Right ventricle myocardium inferior (tissue), 1 donor: Measurements from ENCODE around the gene PBX1. TPM values are rescaled to one million over a fixed set of nuclear protein-coding genes. Genes with fewer than 3 reads are reported as not detected.
A peak's percentile ranks its signal among the peaks of the same experiment; 100 is the strongest.

Experiments used
- ATAC-seq: fragments of 200-7000 bp; cut with Tn5 transposase; one replicate; pipeline ENCODE4 v1.9.1; 2020; ENCODE audit warnings: mild to moderate bottlenecking, moderate library complexity
- DNase-seq: peaks from one replicate; pipeline ENCODE4 v3.0.0; 2021; ENCODE audit errors: missing footprints
- intact Hi-C: fragments of 100-400 bp; cut with DNase I; formaldehyde crosslinking; loops from one replicate; pipeline ENCODE4 v1.11.0; 2022
- total RNA-seq: library from RNA; stranded (reverse); fragmentation: NEBNext Ultra II Directional; extraction: Animal tissue kit (Norgen Biotek cat#: 25700); gene quantifications from one replicate; pipeline ENCODE4 v1.2.1, GENCODE V29; 2021
- donor health status: DM: no; HTN: yes; CAD: no; lungs with severe emphysema.

Gene PBX1
- total RNA-seq, 1 donor from 2014 or later, result 78.8 TPM

DNA sequence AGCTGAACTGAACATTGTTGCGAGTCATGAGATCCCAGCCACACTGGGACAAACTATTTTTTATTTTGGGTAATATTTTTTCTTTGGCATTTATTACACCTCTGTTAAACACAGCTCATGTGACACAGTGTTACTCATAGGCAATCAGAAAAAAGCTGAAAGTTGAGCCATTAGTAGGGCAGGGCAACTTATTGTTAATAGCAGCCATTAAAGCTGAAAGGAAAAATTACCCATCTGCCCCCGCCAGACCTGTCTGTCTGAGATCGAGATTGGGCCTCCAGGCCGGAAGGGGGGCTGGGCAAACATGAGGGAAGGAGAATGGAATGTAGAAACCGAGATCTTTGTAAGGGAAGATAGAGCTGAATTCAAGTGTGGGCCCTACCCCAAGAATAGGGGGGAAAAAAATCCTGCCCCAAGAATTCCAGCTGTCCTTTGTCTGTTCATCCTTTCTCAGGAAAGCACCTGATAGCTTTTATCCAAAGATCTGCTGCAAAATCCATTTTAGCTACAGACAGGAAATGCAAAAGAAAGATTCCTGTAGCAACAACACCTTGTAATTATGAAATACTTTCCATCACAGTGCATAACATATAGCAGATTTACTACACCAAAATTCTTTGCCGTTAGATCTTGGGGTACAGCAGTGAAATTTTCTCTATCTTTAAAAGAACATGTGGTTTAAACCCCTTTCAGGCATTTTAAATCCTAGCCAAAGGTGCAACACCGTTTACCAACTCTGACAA is 212.8 kb downstream of the PBX1 start:
- DNase-seq (no peak), ATAC-seq (no peak)
- intact Hi-C loops, result no loop called here

DNA sequence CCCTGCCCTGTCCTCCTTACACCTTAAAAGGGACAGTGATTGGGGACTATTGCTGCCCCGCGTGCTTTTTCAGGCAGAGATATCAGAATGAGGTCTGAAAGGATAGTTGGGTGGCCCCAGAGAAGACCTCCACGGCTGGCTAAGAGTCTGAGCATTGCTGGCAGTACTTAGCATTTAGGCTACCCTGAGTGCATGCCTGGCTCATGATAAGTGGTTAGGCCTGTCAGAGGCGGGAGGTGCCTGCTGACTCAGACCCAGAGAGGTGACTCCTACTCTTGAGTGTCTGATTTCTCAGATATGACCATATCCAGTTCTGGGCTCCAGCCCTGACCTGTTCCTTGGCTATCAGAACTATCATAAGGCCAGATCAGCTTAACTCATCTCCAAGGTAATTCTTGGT is 213.7 kb downstream of the PBX1 start:
- ATAC-seq (peak; percentile 87), DNase-seq (no peak)
- intact Hi-C loops, result no loop called here

DNA sequence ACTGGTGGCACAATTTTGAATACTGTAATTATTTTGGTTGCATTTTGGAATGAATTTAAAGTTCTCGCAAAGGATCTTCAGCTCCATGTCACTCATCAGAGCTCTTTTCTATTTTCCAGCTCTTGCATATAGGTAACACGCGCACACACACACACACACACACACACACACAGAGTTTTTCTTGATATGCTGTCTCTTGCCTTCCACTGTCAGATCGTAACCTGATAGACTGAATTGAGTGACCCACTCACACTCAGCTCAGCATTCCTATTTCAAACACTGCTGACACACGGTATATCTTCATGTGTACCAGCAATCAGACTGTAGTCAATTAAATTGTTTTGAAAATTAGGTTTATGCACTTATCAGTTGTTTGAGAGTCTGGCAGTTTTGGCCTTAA is 214.1 kb downstream of the PBX1 start:
- DNase-seq, result no peak

DNA sequence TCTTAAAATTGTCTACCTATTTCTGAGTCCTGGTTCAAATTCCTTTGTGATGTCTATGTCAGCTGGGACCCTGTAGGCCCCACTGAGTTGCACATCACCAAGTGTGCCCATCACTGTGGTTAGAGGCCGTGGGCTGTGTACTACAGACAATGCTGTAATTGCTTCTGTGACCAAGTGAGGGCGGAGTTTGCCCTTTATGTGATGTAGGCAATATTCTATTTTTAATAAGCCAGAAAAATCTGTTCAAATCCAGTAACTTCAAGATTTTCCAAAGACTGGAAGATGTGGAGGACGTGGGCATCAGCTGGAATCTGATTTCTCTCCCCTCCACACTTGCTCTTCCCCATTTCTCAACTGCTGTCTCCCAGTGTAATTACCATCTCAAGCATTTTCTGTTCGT is 215.4 kb downstream of the PBX1 start:
- intact Hi-C loops, result no loop called here
- no peak for DNase-seq
- no peak for ATAC-seq

More for the DNA sequence above, 214.1 kb downstream of the PBX1 start:
- no peak for ATAC-seq
- intact Hi-C loops, result no loop called here

DNA sequence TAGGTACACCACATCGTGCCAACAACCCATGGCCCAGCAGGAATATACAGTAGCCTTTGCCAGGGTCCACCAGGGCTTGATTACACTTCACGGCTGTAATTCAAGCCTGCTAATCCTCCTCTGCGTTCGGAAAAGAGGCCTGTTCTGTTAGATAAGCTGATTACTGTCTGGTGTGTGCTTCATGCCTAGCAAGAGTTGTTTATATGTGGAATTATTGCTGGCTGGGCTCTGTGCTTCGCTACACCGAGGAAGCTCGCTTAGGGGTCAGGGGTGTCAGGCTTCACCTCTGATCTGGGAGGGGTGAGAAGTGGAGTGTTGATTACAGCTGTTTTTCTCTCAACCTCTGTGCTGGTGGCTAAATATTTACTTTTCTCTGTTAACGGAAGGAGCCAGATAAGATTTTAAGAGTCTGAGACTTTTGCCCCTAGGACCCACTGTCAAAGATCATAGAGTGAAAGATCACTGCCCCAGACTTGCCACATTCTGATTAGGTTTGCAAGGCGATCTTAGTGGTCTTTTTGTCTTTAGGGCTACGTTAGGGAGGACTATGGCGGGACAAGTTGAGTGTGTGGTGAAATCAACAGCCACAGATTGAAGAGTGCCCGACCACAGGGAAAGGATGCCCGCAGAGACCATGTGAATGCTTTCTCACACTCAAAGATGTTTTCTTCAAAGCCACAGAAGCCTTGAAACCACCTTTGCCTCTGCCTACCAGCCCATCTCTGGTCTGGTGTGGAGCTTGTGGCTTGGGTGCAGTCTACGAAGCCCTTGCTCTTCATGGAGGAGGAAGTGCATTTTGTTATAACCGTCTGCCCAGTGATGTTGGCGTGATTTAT is 216.1 kb downstream of the PBX1 start:
- intact Hi-C loops, result no loop called here
- no peak for DNase-seq
- peak; percentile 5 for ATAC-seq

DNA sequence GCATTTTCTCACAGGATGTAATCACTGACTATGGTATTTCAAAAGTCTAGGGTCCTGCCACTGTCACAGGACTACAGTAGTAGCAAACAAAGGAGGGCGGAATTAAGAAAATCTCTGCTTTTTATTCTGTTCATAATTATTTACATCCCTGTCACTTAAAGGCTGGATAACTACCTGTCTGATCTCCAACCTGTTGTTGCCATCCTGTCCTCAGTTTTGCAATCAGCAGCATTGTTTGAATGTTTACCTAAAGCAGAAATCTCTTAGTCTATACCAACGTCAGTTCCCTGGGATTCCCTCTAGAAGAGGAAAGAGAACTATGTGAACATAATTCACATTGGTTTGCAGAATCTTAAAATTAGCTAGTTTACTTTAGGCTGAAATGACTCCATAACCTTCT is 218.5 kb downstream of the PBX1 start:
- intact Hi-C loops, result no loop called here
- no peak for ATAC-seq

DNA sequence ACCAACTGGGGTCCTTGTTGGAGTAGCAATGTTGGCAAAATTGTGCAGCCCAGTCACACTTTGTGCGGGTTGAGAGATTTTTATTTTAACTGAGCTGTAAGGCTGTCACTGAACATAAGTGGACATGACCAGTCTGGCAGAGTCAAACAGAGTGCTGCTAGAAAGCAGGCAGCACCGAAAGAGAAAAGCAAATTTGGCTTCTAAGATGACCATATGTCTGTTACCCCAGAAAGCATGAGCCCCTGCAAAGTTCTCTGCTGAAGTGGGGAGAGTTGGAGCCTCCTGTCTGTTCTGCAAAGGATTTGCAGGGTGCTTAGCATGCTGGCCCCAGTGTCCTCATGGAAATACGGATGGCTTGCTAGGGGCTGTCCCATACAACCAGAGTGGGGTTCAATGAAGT is 220.4 kb downstream of the PBX1 start:
- intact Hi-C loops, result no loop called here
- ATAC-seq, result no peak
- DNase-seq, result no peak

More for the DNA sequence above, 218.5 kb downstream of the PBX1 start:
- no peak for DNase-seq

DNA sequence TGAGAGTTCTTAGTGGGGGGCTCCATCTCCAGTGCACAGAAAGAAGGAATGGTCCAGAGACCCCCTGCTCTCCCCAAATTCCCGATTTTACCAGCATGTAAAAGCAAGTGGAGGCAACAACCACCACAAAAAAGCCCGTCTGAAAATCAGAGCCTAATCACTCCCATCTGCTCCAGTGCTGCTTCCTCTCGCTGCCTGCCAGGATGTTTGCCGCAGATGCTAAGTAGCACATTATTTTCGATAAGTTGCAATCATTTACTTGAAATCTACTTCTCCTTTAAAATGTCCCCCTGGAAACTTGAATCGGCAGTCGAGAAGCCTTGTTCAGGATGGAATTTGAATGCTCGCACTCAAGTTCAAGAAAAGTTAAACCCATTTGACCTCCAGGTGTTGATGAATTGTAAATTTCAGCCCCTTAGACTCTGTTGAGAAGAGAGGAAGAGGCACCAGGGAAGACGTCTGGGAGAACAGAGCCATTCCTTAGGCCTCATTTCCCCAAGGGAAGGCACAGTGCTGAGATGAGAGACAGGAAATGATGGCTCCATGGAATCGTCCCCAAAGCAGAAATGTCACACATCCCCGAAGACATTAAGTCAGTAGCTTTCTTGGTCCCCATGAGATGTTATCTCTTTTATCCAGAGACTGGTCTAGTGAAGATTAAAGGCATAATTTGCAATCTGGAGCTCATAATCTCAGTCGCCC is 221.3 kb downstream of the PBX1 start:
- DNase-seq, result no peak
- no peak for ATAC-seq
- intact Hi-C loops, result loop anchor here (1.0 to 10.0 kb wide), 3 partner anchors 73 to 465 kb away; no protein-coding TSS in a partner anchor

DNA sequence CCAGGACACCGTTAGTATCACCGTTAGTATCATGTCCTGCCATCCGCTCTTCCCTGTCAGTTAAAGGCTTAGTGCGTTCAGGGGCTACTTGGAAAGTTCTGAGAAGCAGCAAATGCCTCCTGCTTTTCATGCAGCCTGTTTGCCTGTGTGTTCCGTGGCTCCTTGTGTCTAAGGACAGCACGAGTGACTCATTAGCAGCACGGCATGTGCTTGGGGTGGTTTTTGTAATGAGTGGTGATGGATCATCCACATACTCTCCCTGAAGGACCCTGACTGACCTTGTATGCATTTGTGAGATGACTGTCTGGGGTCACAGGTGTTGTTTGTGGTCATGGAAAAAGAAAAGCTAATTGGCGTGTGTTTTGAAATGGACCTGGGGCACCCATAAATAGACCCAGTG is 221.9 kb downstream of the PBX1 start:
- ATAC-seq (peak; percentile 81), DNase-seq (no peak)
- intact Hi-C loops, result loop anchor here (1.0 to 10.0 kb wide), 3 partner anchors 74 to 466 kb away; no protein-coding TSS in a partner anchor

DNA sequence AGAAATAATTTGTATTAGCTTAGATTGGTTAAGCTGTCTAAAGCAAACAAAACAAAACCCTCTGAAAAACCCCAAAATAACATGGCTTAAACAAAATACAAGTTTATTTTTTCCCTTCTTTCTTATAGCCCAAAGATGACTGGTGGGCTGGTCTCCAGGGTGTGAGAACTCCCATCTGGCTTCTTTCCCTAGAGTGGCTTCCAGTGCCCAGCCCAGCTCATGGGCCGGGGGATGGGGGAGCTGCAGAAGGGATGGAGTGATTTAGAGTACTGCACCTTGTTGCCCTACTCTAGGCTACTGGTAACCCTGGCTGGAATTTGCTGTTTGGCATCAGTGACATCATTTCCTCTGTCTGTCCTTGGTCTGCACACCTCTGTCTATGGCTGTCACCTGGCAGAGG is 223.0 kb downstream of the PBX1 start:
- intact Hi-C loops, result loop anchor here (5.0 to 10.0 kb wide), 2 partner anchors 75 to 467 kb away; no protein-coding TSS in a partner anchor
- DNase-seq (no peak), ATAC-seq (no peak)

DNA sequence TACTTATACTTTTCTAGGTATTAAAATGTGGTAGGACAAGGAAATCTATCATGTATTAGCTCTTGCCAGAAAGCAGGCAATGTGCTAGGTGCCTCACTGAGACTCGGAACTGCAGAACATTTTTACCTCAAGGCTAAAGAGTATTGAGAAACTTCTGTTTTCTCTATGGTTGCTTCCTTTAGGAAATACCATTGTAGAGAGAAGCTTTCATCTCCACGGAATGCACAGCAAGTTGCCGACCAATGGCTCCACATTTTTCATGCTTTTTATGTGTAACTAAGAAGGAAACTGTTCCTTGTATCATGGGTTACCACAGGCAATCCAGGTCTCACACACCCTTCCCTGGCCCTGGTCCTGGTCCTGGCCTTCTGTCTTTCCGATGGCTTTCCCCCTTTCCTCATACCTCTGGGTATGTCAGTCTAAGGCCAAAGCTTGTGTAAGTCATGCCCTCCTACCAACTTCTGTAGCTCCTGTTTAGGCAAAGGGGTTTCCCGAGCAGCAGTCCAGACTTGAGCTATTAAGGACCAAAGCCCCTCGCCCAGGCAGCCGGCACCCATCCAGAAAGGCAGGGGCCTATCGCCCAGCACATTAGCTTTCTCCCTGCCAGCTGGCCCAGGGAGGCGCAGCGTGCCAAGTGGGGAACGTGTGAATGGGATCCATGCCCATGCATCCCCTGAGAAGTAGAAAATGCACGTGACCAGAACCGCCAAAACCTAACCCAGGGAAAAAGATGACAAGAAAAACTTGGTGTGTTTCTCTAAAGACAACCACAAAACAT is 225.0 kb downstream of the PBX1 start:
- ATAC-seq (no peak), DNase-seq (no peak)
- intact Hi-C loops, result loop anchor here (2.0 to 10.0 kb wide), 3 partner anchors 77 to 469 kb away; no protein-coding TSS in a partner anchor

DNA sequence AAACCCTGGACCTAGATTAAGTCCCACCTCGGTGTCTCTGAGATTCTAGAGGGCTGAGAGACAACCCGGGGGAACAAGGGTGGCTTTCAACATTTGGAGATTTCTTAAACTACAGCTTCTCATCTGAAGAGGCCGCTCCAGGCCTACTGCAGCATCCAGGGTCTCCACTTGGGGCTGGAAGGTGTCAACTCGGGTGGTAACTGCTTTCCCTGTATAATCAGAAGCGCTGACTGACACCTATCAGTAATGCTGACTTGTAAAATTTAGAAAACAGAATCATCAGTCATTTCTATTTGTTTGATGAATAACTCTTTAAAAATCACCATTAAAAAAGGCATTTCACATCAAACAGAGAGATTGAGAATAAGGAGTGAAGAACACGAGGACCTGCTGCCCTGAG is 226.0 kb downstream of the PBX1 start:
- intact Hi-C loops, result loop anchor here (2.0 to 10.0 kb wide), 7 partner anchors 78 to 618 kb away; no protein-coding TSS in a partner anchor
- DNase-seq (no peak), ATAC-seq (no peak)

DNA sequence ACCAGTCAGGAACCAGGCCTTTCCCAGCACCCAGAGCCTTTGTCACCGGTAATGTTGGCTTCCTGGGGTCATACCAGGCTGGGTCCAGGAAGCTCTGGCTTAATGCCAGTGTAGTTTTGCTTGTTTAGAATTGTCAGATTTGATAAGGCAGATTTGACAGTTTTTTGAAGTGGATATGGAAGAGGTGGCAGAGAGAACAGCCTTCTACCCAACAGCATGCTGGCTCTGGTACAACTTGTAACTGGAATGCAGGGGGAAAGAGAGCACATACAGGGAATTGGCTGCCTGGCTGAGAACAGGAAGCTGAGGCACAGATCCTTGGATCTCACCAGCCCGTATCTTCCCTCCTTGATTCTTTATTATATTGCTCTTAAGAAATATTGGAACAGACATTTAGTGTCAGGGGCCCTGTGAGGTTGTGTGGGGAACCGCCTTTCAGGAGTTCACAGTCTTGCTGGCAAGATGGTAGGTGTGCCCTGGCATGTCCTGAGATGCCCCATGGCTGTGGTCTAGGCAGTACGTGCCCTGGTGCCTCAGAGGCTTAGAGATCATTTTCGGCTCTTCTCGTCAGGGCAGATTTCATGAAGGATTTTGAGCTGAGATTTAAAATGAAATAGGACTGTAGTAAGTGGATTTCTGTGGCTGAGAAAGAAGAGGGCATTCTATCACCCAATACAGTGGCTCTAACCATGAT is 227.0 kb downstream of the PBX1 start:
- ATAC-seq (peak; percentile 49), DNase-seq (no peak)
- intact Hi-C loops, result loop anchor here (2.0 to 10.0 kb wide), 8 partner anchors 127 to 619 kb away; no protein-coding TSS in a partner anchor

DNA sequence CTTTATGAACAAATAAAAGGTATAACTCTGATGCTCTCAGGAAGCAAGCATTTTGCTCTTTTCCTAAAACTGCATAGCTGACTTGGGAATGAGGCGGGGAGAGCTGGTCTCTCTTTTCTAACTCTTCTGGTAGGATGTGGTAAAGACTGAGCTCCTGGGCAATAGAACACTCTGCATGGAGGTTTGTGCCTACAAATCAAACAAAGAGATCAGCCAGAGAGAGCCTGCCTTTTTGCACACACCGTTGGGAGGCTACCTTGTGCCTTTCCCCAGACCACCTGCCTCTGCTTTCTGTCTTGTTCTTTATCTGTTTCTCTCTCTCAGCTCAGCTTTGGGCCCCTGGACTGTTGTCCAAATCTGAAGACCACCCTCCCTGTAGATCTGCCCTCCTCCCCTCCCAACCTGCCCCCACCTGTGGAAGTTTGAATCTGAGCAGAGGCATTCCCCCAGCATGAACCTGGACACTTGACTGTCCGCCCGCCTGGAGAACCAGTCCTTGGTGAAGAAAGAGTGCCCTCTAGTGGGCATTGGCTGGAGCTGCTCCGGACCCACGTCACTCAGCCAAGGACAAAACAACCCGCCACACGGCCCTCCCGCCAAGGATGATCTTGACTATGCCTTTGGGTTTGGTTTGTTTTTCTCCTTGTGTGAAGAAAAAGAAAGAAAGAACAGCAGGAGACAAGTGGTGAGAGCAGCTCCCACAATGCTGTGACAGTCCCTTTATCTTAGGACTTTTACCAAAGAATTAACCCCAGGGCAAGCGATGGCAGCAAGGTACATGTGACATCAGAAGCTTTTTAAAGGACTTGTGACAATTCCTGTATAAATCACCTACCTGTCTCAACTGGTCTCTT is 228.2 kb downstream of the PBX1 start:
- DNase-seq, result peak; percentile 81

DNA sequence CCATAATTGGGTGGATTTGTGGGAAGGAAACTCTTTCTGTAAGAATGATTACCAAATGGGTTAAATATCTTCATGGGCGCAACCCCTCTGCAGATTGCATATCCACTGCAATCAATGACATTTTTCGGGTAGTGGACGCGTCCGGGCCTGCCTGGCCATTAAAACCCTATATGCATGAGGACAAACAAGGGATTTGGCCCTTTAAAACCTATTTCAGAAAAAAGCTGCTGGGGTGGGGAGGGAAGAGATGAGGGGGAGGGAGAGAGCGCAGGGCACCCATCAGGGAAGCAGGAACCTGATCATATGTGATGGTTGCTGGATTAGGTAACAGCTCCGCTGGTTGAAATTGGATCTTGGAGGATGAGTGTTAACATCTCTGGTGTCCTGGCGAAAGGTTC is 228.8 kb downstream of the PBX1 start:
- DNase-seq (no peak), ATAC-seq (no peak)
- intact Hi-C loops, result loop anchor here (2.0 to 10.0 kb wide), 7 partner anchors 171 to 621 kb away; no protein-coding TSS in a partner anchor

More for the DNA sequence above, 228.2 kb downstream of the PBX1 start:
- ATAC-seq, result peak; percentile 82
- intact Hi-C loops, result loop anchor here (2.0 to 10.0 kb wide), 7 partner anchors 170 to 620 kb away; no protein-coding TSS in a partner anchor

DNA sequence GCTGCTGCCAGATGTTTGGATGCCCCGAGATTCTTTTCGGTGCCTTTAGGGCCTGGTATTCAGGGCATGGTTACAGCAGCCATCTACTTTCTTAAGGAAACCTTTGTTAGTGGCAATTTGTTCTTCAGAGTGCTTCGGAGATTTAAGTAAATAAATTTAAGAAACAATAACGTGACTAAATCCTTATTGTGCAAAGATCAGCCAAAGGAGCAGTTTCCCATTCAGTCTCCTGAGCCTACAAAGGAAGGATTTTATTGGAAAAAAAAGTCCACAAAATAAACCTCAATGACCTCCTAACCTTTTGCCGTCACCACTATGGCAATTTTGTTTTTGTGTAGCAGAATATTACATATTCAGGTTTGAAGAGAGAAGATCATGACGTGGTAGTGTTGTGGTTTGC is 231.1 kb downstream of the PBX1 start:
- intact Hi-C loops, result no loop called here
- no peak for DNase-seq
- ATAC-seq, result no peak
